HG03354 (cell line): ENCODE results near the gene HLCS.
"Not testable (repeated sequence)": the region's sequence is repeated elsewhere in the genome, so short reads cannot be mapped to it uniquely, and the experiment has no call there.

Experiments
- ATAC-seq: cut with Tn5 transposase; IDR thresholded peaks from one replicate; pipeline ENCODE4 v1.9.1; 2021; ENCODE audit warnings: mild to moderate bottlenecking; ENCODE audit not compliant: unreplicated experiment, poor library complexity, severe bottlenecking

Gene HLCS

GRCh38 chr21:36825658-36826057 is 140.8 kb downstream of the HLCS start:
- no peak for ATAC-seq

- ATAC-seq = no peak
Measured at GRCh38 chr21:36821032-36821299, 145.5 kb downstream of the HLCS start.

- no peak for ATAC-seq
Measured at GRCh38 chr21:36820176-36821031, 146.1 kb downstream of the HLCS start.

- no peak for ATAC-seq
Measured at GRCh38 chr21:36817732-36818450, 148.6 kb downstream of the HLCS start.

GRCh38 chr21:36816561-36817130 is 149.8 kb downstream of the HLCS start:
- ATAC-seq = no peak

GRCh38 chr21:36816026-36816425 is 150.4 kb downstream of the HLCS start:
- ATAC-seq = not testable (repeated sequence)

GRCh38 chr21:36815284-36815683 is 151.2 kb downstream of the HLCS start:
- ATAC-seq = no peak

GRCh38 chr21:36813052-36813451 is 153.4 kb downstream of the HLCS start:
- ATAC-seq = no peak

GRCh38 chr21:36811762-36812161 is 154.7 kb downstream of the HLCS start:
- no peak for ATAC-seq

GRCh38 chr21:36810443-36810842 is 156.0 kb downstream of the HLCS start:
- ATAC-seq = no peak

- no peak for ATAC-seq
Measured at GRCh38 chr21:36807422-36807928, 159.0 kb downstream of the HLCS start.

GRCh38 chr21:36806103-36806502 is 160.4 kb downstream of the HLCS start:
- no peak for ATAC-seq

GRCh38 chr21:36804874-36805611 is 161.4 kb downstream of the HLCS start:
- ATAC-seq = no peak

GRCh38 chr21:36803816-36804439 is 162.5 kb downstream of the HLCS start:
- no peak for ATAC-seq

- ATAC-seq = no peak
Measured at GRCh38 chr21:36803051-36803645, 163.3 kb downstream of the HLCS start.

- no peak for ATAC-seq
Measured at GRCh38 chr21:36800734-36801133, 165.7 kb downstream of the HLCS start.

- ATAC-seq = no peak
Measured at GRCh38 chr21:36799869-36800268, 166.6 kb downstream of the HLCS start.

- ATAC-seq = no peak
Measured at GRCh38 chr21:36798491-36798890, 168.0 kb downstream of the HLCS start.

GRCh38 chr21:36796070-36796469 is 170.4 kb downstream of the HLCS start:
- ATAC-seq = no peak
